ENCODE measurements around the gene PNPLA1.

The PNPLA1 gene

DNA sequence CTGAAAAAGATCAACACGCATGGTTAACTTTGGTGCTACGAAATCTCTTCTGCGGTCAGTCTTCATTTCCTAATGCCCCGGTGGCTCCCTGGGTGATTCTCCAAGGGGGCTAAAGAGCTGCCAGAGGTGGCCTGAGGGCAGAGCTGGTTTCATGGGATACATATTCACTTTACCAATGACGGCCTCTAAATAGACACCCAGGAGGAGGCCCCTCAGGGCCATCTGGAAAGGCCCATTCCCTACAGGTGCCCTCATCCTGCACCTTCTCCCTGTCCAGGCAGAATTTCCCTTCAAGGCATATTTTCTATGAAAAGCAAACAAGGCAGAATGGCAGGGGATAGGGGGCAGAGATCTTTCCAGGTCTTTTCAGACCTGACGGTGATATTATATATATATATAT is 54.3 kb downstream of the PNPLA1 start:
- H3F3A ChIP-seq (ENCODE audit: insufficient read depth): no peaks in the 10 kb centered on the region
- H3K4me2 ChIP-seq (ENCODE audit: low read depth, low read length, poor library complexity, severe bottlenecking): no peak overlapping the region
- no peaks in the 10 kb centered on the region for H3K9me2 ChIP-seq (replicated peaks; ENCODE audit: insufficient read depth, low read length)
- H4K20me1 ChIP-seq (ENCODE audit: low read depth, low read length): no peaks in the 10 kb centered on the region
- no peaks in the 10 kb centered on the region for H3K9me3 ChIP-seq (ENCODE audit: insufficient read depth, low read length)
- H2AFZ ChIP-seq (ENCODE audit: low read depth, low read length, severe bottlenecking): no peak overlapping the region
- H3K79me2 ChIP-seq (ENCODE audit: insufficient read depth, low read length): no peaks in the 10 kb centered on the region
- H3K36me3 ChIP-seq (ENCODE audit: low read length): no peaks in the 10 kb centered on the region
- H3K27me3 ChIP-seq (ENCODE audit: low read length): no peaks in the 10 kb centered on the region
- H3K27ac ChIP-seq (ENCODE audit: low read depth, low read length): no peak overlapping the region
- TF ChIP-seq, protein P1, sequence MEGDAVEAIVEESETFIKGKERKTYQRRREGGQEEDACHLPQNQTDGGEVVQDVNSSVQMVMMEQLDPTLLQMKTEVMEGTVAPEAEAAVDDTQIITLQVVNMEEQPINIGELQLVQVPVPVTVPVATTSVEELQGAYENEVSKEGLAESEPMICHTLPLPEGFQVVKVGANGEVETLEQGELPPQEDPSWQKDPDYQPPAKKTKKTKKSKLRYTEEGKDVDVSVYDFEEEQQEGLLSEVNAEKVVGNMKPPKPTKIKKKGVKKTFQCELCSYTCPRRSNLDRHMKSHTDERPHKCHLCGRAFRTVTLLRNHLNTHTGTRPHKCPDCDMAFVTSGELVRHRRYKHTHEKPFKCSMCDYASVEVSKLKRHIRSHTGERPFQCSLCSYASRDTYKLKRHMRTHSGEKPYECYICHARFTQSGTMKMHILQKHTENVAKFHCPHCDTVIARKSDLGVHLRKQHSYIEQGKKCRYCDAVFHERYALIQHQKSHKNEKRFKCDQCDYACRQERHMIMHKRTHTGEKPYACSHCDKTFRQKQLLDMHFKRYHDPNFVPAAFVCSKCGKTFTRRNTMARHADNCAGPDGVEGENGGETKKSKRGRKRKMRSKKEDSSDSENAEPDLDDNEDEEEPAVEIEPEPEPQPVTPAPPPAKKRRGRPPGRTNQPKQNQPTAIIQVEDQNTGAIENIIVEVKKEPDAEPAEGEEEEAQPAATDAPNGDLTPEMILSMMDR (IDR thresholded peaks at IDR 0.05; ENCODE audit: insufficient read depth, low read length, poor library complexity, severe bottlenecking): no peak
- no peak for TF ChIP-seq EZH2phosphoT487 (conservative IDR thresholded peaks at IDR 0.05; ENCODE audit: low read length)
- no peak overlapping the region for H3K9ac ChIP-seq (ENCODE audit: low read length)
- no peak overlapping the region for H3K4me3 ChIP-seq (ENCODE audit: insufficient read depth, low read length, poor library complexity, severe bottlenecking)

DNA sequence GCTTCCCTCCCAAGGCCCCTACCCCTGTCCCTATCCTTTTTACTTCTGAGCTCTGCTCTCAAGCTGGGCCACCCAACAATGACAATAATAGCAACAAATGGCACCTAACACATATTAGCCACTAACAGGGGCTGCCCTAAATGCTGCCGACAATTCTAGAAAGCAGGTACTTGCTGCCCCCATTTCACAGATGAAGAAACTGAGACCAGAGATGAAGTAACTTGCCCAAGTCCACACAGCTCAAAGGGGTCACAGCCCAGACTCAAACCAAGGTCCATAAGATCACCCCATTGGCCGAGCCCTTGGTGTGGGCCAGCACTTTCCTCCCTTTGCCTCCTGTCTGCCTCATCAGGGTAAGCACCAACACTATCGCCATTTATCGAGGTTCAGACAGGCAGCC is 54.9 kb downstream of the PNPLA1 start:
- Histone ChIP-seq H3K27me3 (ENCODE audit: low read length) (no peaks in the 10 kb centered on the region), H3K4me2 (ENCODE audit: low read depth, low read length, poor library complexity, severe bottlenecking) (no peak overlapping the region)

DNA sequence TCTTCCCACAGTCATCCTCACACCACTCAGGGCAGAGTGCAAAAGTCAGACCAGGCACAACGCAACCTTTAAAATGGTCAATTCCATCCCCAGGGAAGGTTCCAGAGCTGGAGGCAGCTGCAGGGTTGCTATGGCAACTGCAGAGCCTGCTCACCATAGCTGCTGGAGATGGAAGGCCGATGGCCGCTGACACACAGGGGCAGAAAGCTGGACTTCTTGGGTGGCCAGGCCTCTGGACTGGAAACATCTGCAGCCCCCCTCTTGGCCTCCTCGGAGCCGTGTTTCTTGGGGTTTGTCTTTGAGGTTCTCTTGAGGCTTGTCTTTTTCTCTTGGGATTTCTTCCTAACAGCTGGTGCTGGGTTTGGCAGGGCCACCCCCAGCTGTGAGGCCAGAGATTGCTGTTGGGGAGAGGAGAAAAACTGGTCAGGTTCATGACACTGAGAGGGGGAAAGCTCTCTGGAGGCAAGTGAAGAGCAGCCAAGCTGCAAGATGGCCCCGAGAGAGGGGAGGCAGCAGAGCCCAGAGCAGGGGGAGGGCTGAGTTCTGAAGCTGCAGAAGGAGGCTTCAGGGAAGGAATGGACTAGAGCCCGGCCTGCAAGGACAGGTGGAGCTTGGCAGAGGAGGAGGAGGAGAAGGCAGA is 56.6 kb downstream of the PNPLA1 start:
- H3K9me3 ChIP-seq (ENCODE audit: insufficient read depth, low read length): no peaks in the 10 kb centered on the region
- no peak overlapping the region for H3K27ac ChIP-seq (ENCODE audit: low read depth, low read length)
- H3K79me2 ChIP-seq (ENCODE audit: insufficient read depth, low read length): no peaks in the 10 kb centered on the region
- no peak overlapping the region for H3K4me3 ChIP-seq (ENCODE audit: insufficient read depth, low read length, poor library complexity, severe bottlenecking)
- H3K4me2 ChIP-seq (ENCODE audit: low read depth, low read length, poor library complexity, severe bottlenecking): no peak overlapping the region
- H3K9ac ChIP-seq (ENCODE audit: low read length): no peak overlapping the region
- no peaks in the 10 kb centered on the region for H3F3A ChIP-seq (ENCODE audit: insufficient read depth)
- H3K9me2 ChIP-seq (replicated peaks; ENCODE audit: insufficient read depth, low read length): no peaks in the 10 kb centered on the region
- no peaks in the 10 kb centered on the region for H3K36me3 ChIP-seq (ENCODE audit: low read length)
- no peak overlapping the region for H2AFZ ChIP-seq (ENCODE audit: low read depth, low read length, severe bottlenecking)
- TF ChIP-seq EZH2phosphoT487 (conservative IDR thresholded peaks at IDR 0.05; ENCODE audit: low read length): no peak
- TF ChIP-seq, protein P1 (IDR thresholded peaks at IDR 0.05; ENCODE audit: insufficient read depth, low read length, poor library complexity, severe bottlenecking): no peak
- no peaks in the 10 kb centered on the region for H3K27me3 ChIP-seq (ENCODE audit: low read length)
- no peaks in the 10 kb centered on the region for H4K20me1 ChIP-seq (ENCODE audit: low read depth, low read length)

More for the DNA sequence above, 54.9 kb downstream of the PNPLA1 start:
- Histone ChIP-seq H3K4me3 (ENCODE audit: insufficient read depth, low read length, poor library complexity, severe bottlenecking) (no peak overlapping the region), H4K20me1 (ENCODE audit: low read depth, low read length) (no peaks in the 10 kb centered on the region), H3K27ac (ENCODE audit: low read depth, low read length) (no peak overlapping the region), H3K9me3 (ENCODE audit: insufficient read depth, low read length) (no peaks in the 10 kb centered on the region), H3K36me3 (ENCODE audit: low read length) (no peaks in the 10 kb centered on the region), H2AFZ (ENCODE audit: low read depth, low read length, severe bottlenecking) (no peak overlapping the region), H3K9me2 (replicated peaks; ENCODE audit: insufficient read depth, low read length) (no peaks in the 10 kb centered on the region), H3F3A (ENCODE audit: insufficient read depth) (no peaks in the 10 kb centered on the region), H3K9ac (ENCODE audit: low read length) (no peak overlapping the region), H3K79me2 (ENCODE audit: insufficient read depth, low read length) (no peaks in the 10 kb centered on the region)
- TF ChIP-seq, protein P1 (IDR thresholded peaks at IDR 0.05; ENCODE audit: insufficient read depth, low read length, poor library complexity, severe bottlenecking): no peak
- TF ChIP-seq EZH2phosphoT487 (conservative IDR thresholded peaks at IDR 0.05; ENCODE audit: low read length): no peak
